Osteocyte (in vitro differentiated cells): ENCODE measurements around the gene HMGN4. TPM values are rescaled to one million over a fixed set of nuclear protein-coding genes. Genes with fewer than 3 reads are reported as not detected.

Experiments used
- DNase-seq: peaks from one replicate; pipeline ENCODE4 v3.0.0; 2021; ENCODE audit warnings: mixed read lengths; ENCODE audit not compliant: unreplicated experiment; ENCODE audit errors: extremely low spot score
- H3K27ac Mint-ChIP-seq: one replicate; pipeline ENCODE4 v1.8.0; 2021; ENCODE audit warnings: mild to moderate bottlenecking, mixed read lengths; ENCODE audit not compliant: unreplicated experiment
- H3K27me3 Mint-ChIP-seq: one replicate; pipeline ENCODE4 v1.8.0; 2021; ENCODE audit warnings: mixed read lengths; ENCODE audit not compliant: unreplicated experiment
- H3K36me3 Mint-ChIP-seq: one replicate; pipeline ENCODE4 v1.8.0; 2021; ENCODE audit warnings: mixed read lengths; ENCODE audit not compliant: unreplicated experiment
- H3K4me1 Mint-ChIP-seq: one replicate; pipeline ENCODE4 v1.8.0; 2021; ENCODE audit warnings: mixed read lengths; ENCODE audit not compliant: unreplicated experiment
- H3K4me3 Mint-ChIP-seq: one replicate; pipeline ENCODE4 v1.8.0; 2021; ENCODE audit warnings: mild to moderate bottlenecking, moderate library complexity, mixed read lengths; ENCODE audit not compliant: unreplicated experiment
- H3K9me3 Mint-ChIP-seq: one replicate; pipeline ENCODE4 v1.8.0; 2021; ENCODE audit warnings: mixed read lengths; ENCODE audit not compliant: unreplicated experiment
- CTCF ChIP-seq: fragments of 200-600 bp; sonication (generic); IDR thresholded peaks from 2 replicates; pipeline ENCODE4 v1.5.0; 2021; ENCODE audit warnings: antibody characterized with exemption, mild to moderate bottlenecking, moderate library complexity
- total RNA-seq: library from RNA; stranded (reverse); gene quantifications from 2 replicates; pipeline ENCODE4 v1.2.1, GENCODE V29; 2021

Gene HMGN4
- total RNA-seq, 1 donor from 2014 or later: 45.0 TPM

- no peak for DNase-seq
- no peaks in the 10 kb centered on the region for H3K27me3 Mint-ChIP-seq
- no peak overlapping the region for H3K4me3 Mint-ChIP-seq
Measured at GRCh38 chr6:26563488-26563887, 25.3 kb downstream of the HMGN4 start.

DNA sequence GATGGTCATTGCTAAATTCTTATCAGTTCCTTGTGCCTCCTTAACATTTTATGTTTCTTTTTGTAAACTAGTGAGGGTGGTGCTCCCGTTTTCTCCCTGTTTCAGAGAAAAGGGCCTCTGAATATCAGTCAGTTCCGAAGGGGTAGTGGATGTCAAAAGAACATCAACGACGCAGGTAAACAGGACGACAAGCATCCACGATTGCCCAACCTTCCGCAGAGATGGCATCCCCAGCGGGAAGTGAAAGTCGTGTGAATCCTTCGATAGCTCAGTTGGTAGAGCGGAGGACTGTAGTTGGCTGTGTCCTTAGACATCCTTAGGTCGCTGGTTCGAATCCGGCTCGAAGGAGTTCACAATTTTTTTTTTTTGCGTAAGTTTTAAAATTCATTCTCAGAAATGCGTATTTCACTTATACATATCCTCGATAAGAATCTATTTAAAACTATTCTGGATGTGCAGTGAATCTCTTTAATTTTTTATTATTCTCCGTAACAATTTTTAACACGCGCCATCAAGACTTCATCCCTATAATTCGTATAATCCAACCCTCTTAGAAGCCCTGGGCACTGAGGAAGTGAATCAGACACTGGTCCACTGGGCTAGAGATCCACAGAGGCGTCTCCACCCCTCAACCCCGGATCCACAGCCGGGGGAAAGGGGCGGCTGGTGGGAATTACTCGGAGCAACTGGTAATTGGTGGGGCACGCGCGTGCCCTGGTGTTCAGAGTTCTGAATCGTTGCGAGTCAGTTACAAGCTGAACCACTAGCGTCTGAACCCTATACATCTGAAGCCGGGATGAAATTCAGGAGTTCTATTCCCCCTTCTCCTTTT is 30.7 kb downstream of the HMGN4 start:
- Mint-ChIP-seq H3K4me1 (peaks cover 16% of the 10 kb centered on the region), H3K36me3 (no peaks in the 10 kb centered on the region), H3K27me3 (no peaks in the 10 kb centered on the region), H3K4me3 (peak overlapping the region; percentile 91), H3K9me3 (no peaks in the 10 kb centered on the region), H3K27ac (peak overlapping the region; percentile 89)
- DNase-seq: peak; percentile 97
- TF ChIP-seq CTCF: peak; percentile 45

More at GRCh38 chr6:26563488-26563887, 25.3 kb downstream of the HMGN4 start:
- H3K27ac Mint-ChIP-seq: no peak overlapping the region
- peaks cover 2% of the 10 kb centered on the region for H3K4me1 Mint-ChIP-seq
- H3K36me3 Mint-ChIP-seq: no peaks in the 10 kb centered on the region
- TF ChIP-seq CTCF: no peak
- no peaks in the 10 kb centered on the region for H3K9me3 Mint-ChIP-seq

DNA sequence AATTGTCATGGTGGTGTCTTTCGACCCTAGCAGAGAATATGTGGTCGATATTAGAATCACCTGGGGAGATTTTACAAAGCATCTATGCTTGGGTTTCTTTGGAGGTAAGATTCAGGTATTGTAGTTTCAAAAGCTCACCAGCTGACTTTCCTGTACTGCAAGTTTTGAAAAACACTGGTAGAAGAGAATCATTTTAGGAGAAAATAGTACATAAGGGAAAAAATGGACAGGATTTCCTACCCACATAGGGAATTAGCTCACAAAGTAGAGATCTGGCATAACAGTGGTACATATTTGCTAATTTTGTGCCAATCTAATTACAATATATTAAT is 31.2 kb downstream of the HMGN4 start:
- H3K27me3 Mint-ChIP-seq: no peaks in the 10 kb centered on the region
- H3K4me3 Mint-ChIP-seq: peak overlapping the region; percentile 91
- no peak for TF ChIP-seq CTCF
- H3K4me1 Mint-ChIP-seq: peaks cover 16% of the 10 kb centered on the region
- H3K36me3 Mint-ChIP-seq: no peaks in the 10 kb centered on the region
- DNase-seq: no peak
- H3K9me3 Mint-ChIP-seq: no peaks in the 10 kb centered on the region
- peak overlapping the region; percentile 89 for H3K27ac Mint-ChIP-seq

- Mint-ChIP-seq H3K27ac (no peak overlapping the region), H3K4me3 (no peak overlapping the region), H3K27me3 (no peaks in the 10 kb centered on the region), H3K4me1 (peaks cover 16% of the 10 kb centered on the region), H3K9me3 (no peaks in the 10 kb centered on the region), H3K36me3 (no peaks in the 10 kb centered on the region)
- DNase-seq: no peak
- no peak for TF ChIP-seq CTCF
Measured at GRCh38 chr6:26570027-26570809, 32.1 kb downstream of the HMGN4 start.
